NT2/D1 (cell line): ENCODE data around the gene WDR20.

Experiments
- DNase-seq: peaks from one replicate; pipeline ENCODE4 v3.0.0-alpha.2; 2011; ENCODE audit warnings: low read depth, low spot score
- H3K27me3 ChIP-seq: 2 replicates; pipeline ENCODE4 v1.6.0; 2011; ENCODE audit warnings: mild to moderate bottlenecking; ENCODE audit not compliant: insufficient read length, insufficient read depth
- H3K36me3 ChIP-seq: 2 replicates; pipeline ENCODE4 v1.6.1; 2011; ENCODE audit warnings: mild to moderate bottlenecking, low read length, mixed read lengths; ENCODE audit not compliant: insufficient read depth, insufficient read length
- H3K4me1 ChIP-seq: 2 replicates; pipeline ENCODE4 v1.5.1; 2011; ENCODE audit not compliant: insufficient read depth, insufficient read length
- H3K4me3 ChIP-seq: 2 replicates; pipeline ENCODE4 v1.5.1; 2011; ENCODE audit warnings: low read depth; ENCODE audit not compliant: insufficient read length
- H3K9ac ChIP-seq: 2 replicates; pipeline ENCODE4 v1.6.0; 2011; ENCODE audit warnings: low read depth; ENCODE audit not compliant: insufficient read length
- H3K9me3 ChIP-seq: 2 replicates; pipeline ENCODE4 v1.5.1; 2011; ENCODE audit warnings: mild to moderate bottlenecking, low read length; ENCODE audit not compliant: insufficient read depth
- SUZ12 ChIP-seq: IDR thresholded peaks from 2 replicates; pipeline ENCODE4 v1.6.1; 2011; ENCODE audit not compliant: insufficient read length, insufficient read depth; ENCODE audit errors: extremely low read depth
- YY1 ChIP-seq: IDR thresholded peaks from 2 replicates; pipeline ENCODE4 v1.6.1; 2011; ENCODE audit not compliant: insufficient read length, insufficient read depth
- ZNF274 ChIP-seq: IDR thresholded peaks from 2 replicates; pipeline ENCODE4 v1.6.1; 2011; ENCODE audit warnings: mild to moderate bottlenecking, low read depth, low read length

WDR20 gene

DNA sequence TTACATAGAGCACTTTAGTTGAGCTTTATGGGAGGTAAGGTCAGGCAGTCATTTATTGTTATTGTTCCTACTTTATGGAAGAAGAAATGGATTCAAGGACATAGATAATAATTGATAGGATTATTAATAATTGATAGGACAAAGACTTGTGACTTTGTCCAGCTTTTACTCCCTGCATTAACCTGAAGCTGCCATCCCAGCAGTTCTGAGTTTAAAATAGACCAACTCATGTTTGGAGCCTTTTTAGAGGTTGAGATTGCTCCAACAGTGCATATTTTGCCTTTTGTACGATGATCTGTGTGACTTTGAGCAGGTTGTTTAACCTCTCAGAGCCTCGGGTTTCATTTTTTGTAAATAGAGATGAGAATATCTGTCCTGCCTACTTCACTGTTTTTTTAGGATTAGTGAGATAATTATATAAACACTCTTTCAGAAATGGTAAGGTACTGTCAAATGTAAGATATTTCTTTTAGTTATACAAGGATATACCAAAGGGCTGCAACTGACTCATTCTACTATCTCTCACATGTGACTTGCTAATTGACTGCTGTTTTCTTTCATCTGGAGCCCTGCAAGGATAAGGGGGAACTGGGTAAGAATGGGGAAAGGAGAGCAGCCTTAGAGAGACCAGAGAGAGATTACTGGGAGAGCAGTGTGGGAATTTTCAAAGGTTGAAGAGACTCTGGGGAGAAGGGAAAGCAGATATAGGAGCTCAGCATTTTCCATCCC, 15.3 kb downstream of the WDR20 start:
- H3K36me3 ChIP-seq = peaks cover 18% of the 10 kb centered on the region
- H3K4me3 ChIP-seq = no peak overlapping the region
- no peaks in the 10 kb centered on the region for H3K27me3 ChIP-seq
- no peak for TF ChIP-seq YY1
- no peak for TF ChIP-seq SUZ12
- no peak for TF ChIP-seq ZNF274
- peaks cover 5% of the 10 kb centered on the region for H3K4me1 ChIP-seq
- H3K9ac ChIP-seq = no peak overlapping the region
- H3K9me3 ChIP-seq = peaks cover 7% of the 10 kb centered on the region; the same call in 1 of the 2 replicates
- no peak for DNase-seq

DNA sequence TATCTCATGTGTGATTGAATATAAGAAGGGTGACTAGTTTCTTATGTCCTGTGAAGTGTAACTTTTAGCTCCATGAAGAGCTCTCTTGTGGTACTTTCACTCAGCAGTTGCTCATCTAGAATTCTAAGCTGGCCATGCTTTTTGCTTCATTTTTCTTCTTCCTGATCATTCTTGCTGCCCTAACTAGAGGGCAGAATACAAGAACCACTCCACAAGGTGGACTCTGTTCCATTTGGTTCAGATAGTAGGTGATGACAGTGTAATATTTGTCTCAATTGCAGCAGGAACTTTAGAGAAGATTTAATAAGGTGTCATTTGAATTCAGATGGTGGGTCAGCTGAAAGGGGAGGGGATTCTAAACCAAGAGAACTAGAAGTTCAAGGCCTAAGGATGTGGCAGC, 17.6 kb downstream of the WDR20 start:
- Histone ChIP-seq H3K9me3 (peaks cover 7% of the 10 kb centered on the region; the same call in 1 of the 2 replicates), H3K4me1 (peaks cover 5% of the 10 kb centered on the region), H3K36me3 (peaks cover 8% of the 10 kb centered on the region), H3K9ac (no peak overlapping the region), H3K4me3 (no peak overlapping the region), H3K27me3 (no peaks in the 10 kb centered on the region)
- TF ChIP-seq SUZ12 (no peak), ZNF274 (no peak), YY1 (no peak)
- no peak for DNase-seq

GRCh38 chr14:102158797-102159196, 19.1 kb downstream of the WDR20 start:
- no peaks in the 10 kb centered on the region for H3K9me3 ChIP-seq
- no peak for DNase-seq
- H3K27me3 ChIP-seq = no peaks in the 10 kb centered on the region
- H3K36me3 ChIP-seq = peaks cover 5% of the 10 kb centered on the region
- no peak overlapping the region for H3K9ac ChIP-seq
- H3K4me3 ChIP-seq = no peak overlapping the region
- TF ChIP-seq ZNF274 = no peak
- TF ChIP-seq SUZ12 = no peak
- no peak for TF ChIP-seq YY1
- H3K4me1 ChIP-seq = peaks cover 4% of the 10 kb centered on the region

- Histone ChIP-seq H3K36me3 (peaks cover 10% of the 10 kb centered on the region), H3K4me3 (no peak overlapping the region), H3K9ac (no peak overlapping the region), H3K4me1 (no peaks in the 10 kb centered on the region), H3K27me3 (no peaks in the 10 kb centered on the region), H3K9me3 (no peaks in the 10 kb centered on the region)
- DNase-seq = no peak
- no peak for TF ChIP-seq YY1
- TF ChIP-seq SUZ12 = no peak
Measured at GRCh38 chr14:102159841-102160240, 20.1 kb downstream of the WDR20 start.

- Histone ChIP-seq H3K27me3 (no peaks in the 10 kb centered on the region), H3K4me1 (no peaks in the 10 kb centered on the region), H3K4me3 (no peak overlapping the region), H3K36me3 (peaks cover 10% of the 10 kb centered on the region), H3K9ac (no peak overlapping the region), H3K9me3 (no peaks in the 10 kb centered on the region)
- TF ChIP-seq SUZ12 (no peak), ZNF274 (no peak), YY1 (no peak)
- DNase-seq = no peak
Measured at GRCh38 chr14:102162487-102162886, 22.8 kb downstream of the WDR20 start.

- peaks cover 10% of the 10 kb centered on the region for H3K36me3 ChIP-seq
- DNase-seq = no peak
- H3K9ac ChIP-seq = no peak overlapping the region
- H3K4me1 ChIP-seq = no peaks in the 10 kb centered on the region
- no peaks in the 10 kb centered on the region for H3K27me3 ChIP-seq
- H3K9me3 ChIP-seq = no peaks in the 10 kb centered on the region
- no peak overlapping the region for H3K4me3 ChIP-seq
- no peak for TF ChIP-seq YY1
- no peak for TF ChIP-seq SUZ12
- TF ChIP-seq ZNF274 = no peak
Measured at GRCh38 chr14:102164241-102164641, 24.5 kb downstream of the WDR20 start.

DNA sequence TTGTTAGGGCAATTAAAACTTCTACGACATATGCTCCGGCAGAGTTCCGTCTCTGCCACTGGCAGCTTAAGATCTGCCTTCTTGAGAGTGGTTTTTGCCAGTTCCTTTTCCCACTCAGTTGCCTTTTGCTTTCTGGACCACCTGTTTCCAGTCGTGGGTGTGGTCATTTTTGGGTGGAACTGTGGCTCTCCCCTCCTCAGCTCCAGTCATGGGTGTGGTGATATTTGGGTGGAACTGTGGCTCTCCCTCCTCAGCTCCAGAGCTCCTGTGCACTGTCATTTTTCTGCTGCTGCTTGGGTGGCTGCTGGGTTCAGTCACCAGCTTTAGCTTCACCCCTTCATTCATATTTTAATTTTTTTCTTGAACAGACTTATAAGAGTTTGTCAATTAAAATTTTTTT, 25.3 kb downstream of the WDR20 start:
- no peaks in the 10 kb centered on the region for H3K27me3 ChIP-seq
- no peak for DNase-seq

DNA sequence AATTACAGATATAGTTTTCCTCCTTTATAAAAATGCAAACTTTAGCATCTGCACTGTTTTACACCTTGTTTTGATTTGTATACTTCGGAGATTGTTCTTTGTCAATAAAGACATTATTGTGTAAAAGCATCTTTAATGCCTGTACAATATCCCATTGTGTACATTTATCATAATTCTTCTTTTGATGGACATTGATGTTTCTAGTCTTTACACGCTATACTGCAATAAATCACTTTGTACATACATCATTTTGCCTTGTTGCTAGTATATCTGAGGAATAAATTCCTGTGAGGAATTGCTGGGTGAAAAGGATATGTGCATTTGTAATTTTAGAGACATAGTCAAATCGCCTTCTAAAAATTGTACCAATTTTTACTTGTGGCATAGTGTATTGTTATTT, 30.4 kb downstream of the WDR20 start:
- DNase-seq = no peak
- Histone ChIP-seq H3K9ac (no peak overlapping the region), H3K27me3 (no peaks in the 10 kb centered on the region), H3K9me3 (no peaks in the 10 kb centered on the region), H3K4me1 (no peaks in the 10 kb centered on the region), H3K36me3 (peaks cover 2% of the 10 kb centered on the region), H3K4me3 (no peak overlapping the region)
- TF ChIP-seq SUZ12 = no peak

More for the DNA sequence above, 25.3 kb downstream of the WDR20 start:
- Histone ChIP-seq H3K9me3 (no peaks in the 10 kb centered on the region), H3K36me3 (peaks cover 10% of the 10 kb centered on the region), H3K4me1 (no peaks in the 10 kb centered on the region), H3K4me3 (no peak overlapping the region), H3K9ac (no peak overlapping the region)
- TF ChIP-seq SUZ12 = no peak
- no peak for TF ChIP-seq ZNF274
- no peak for TF ChIP-seq YY1
